KOPT-K1 (cell line): ENCODE results near the gene MTF1.

Source experiments
- H3K27ac ChIP-seq: fragments of 200-600 bp; sonication (generic); 2 replicates; pipeline ENCODE4 v1.5.1; 2016; ENCODE audit warnings: antibody characterized with exemption, mild to moderate bottlenecking, low read depth, low read length; ENCODE audit not compliant: poor library complexity, severe bottlenecking
- H3K36me3 ChIP-seq: fragments of 200-600 bp; sonication (generic); 2 replicates; pipeline ENCODE4 v1.5.1; 2017; ENCODE audit warnings: antibody characterized with exemption, mild to moderate bottlenecking, low read length, moderate library complexity; ENCODE audit not compliant: insufficient read depth
- H3K9me3 ChIP-seq: fragments of 200-600 bp; sonication (generic); 2 replicates; pipeline ENCODE4 v1.5.1; 2017; ENCODE audit warnings: antibody characterized with exemption, low read length, mild to moderate bottlenecking; ENCODE audit not compliant: insufficient read depth, poor library complexity, severe bottlenecking

Gene MTF1

GRCh38 chr1:37825506-37825905 lies 33.9 kb downstream of the MTF1 start:
- no peak overlapping the region for H3K27ac ChIP-seq
- H3K36me3 ChIP-seq, result peaks cover 66% of the 10 kb centered on the region
- no peaks in the 10 kb centered on the region for H3K9me3 ChIP-seq

- H3K9me3 ChIP-seq, result no peaks in the 10 kb centered on the region
- H3K27ac ChIP-seq, result no peak overlapping the region
- peaks cover 65% of the 10 kb centered on the region for H3K36me3 ChIP-seq
Measured at GRCh38 chr1:37824001-37824400, 35.4 kb downstream of the MTF1 start.

- no peaks in the 10 kb centered on the region for H3K9me3 ChIP-seq
- no peak overlapping the region for H3K27ac ChIP-seq
- H3K36me3 ChIP-seq, result peaks cover 61% of the 10 kb centered on the region
Measured at GRCh38 chr1:37822906-37823815, 36.2 kb downstream of the MTF1 start.

- no peaks in the 10 kb centered on the region for H3K9me3 ChIP-seq
- H3K27ac ChIP-seq, result no peak overlapping the region
- H3K36me3 ChIP-seq, result peaks cover 70% of the 10 kb centered on the region
Measured at GRCh38 chr1:37821481-37821880, 37.9 kb downstream of the MTF1 start.

- Histone ChIP-seq H3K9me3 (no peaks in the 10 kb centered on the region), H3K36me3 (peaks cover 80% of the 10 kb centered on the region), H3K27ac (no peak overlapping the region)
Measured at GRCh38 chr1:37817481-37817880, 41.9 kb downstream of the MTF1 start.

GRCh38 chr1:37814252-37814651 lies 45.1 kb downstream of the MTF1 start:
- Histone ChIP-seq H3K36me3 (peaks cover 51% of the 10 kb centered on the region), H3K27ac (no peak overlapping the region)

GRCh38 chr1:37813529-37814145 lies 45.8 kb downstream of the MTF1 start:
- Histone ChIP-seq H3K9me3 (no peaks in the 10 kb centered on the region), H3K36me3 (peaks cover 47% of the 10 kb centered on the region), H3K27ac (no peak overlapping the region)

More at GRCh38 chr1:37814252-37814651, 45.1 kb downstream of the MTF1 start:
- H3K9me3 ChIP-seq, result no peaks in the 10 kb centered on the region

- H3K36me3 ChIP-seq, result peaks cover 34% of the 10 kb centered on the region
- no peak overlapping the region for H3K27ac ChIP-seq
- H3K9me3 ChIP-seq, result no peaks in the 10 kb centered on the region
Measured at GRCh38 chr1:37811027-37811655, 48.3 kb downstream of the MTF1 start.

GRCh38 chr1:37809942-37810341 lies 49.5 kb downstream of the MTF1 start:
- peaks cover 34% of the 10 kb centered on the region for H3K36me3 ChIP-seq
- no peak overlapping the region for H3K27ac ChIP-seq
- H3K9me3 ChIP-seq, result no peaks in the 10 kb centered on the region

GRCh38 chr1:37808369-37809319 lies 50.7 kb downstream of the MTF1 start:
- H3K36me3 ChIP-seq, result peaks cover 36% of the 10 kb centered on the region
- no peaks in the 10 kb centered on the region for H3K9me3 ChIP-seq
- H3K27ac ChIP-seq, result peak overlapping the region; percentile 75

- Histone ChIP-seq H3K9me3 (no peaks in the 10 kb centered on the region), H3K27ac (peak within 1 kb of the TSS; percentile 75), H3K36me3 (peaks cover 45% of the 10 kb centered on the region)
Measured at GRCh38 chr1:37807555-37808368, 51.6 kb downstream of the MTF1 start, which contains the start of the genes C1orf122 and YRDC. Gene C1orf122 (plus strand): TSS chr1:37807790. CDS start chr1:37808405, 615 bp downstream. Gene YRDC (minus strand): TSS chr1:37808208. CDS start chr1:37808180, 28 bp downstream.

GRCh38 chr1:37807220-37807554 lies 52.2 kb downstream of the MTF1 start:
- Histone ChIP-seq H3K27ac (peak overlapping the region; percentile 75), H3K9me3 (no peaks in the 10 kb centered on the region), H3K36me3 (peaks cover 51% of the 10 kb centered on the region)

GRCh38 chr1:37802439-37802838 lies 57.0 kb downstream of the MTF1 start:
- Histone ChIP-seq H3K9me3 (no peaks in the 10 kb centered on the region), H3K27ac (no peak overlapping the region), H3K36me3 (peaks cover 93% of the 10 kb centered on the region)
